Effector memory CD4-positive, alpha-beta T cell (primary cell): Measurements from ENCODE around the gene MACROD2.
"Not testable (repeated sequence)": the region's sequence is repeated elsewhere in the genome, so short reads cannot be mapped to it uniquely, and the experiment has no call there.

Experiments
- DNase-seq, 3 donors: peaks; one replicate each; pipeline ENCODE4 v3.0.0-alpha.2; 2020
- H3K27ac ChIP-seq: 2 replicates; pipeline ENCODE4 v1.7.0; 2013; ENCODE audit warnings: mild to moderate bottlenecking, low read length, moderate library complexity; ENCODE audit not compliant: insufficient read depth, poor library complexity, severe bottlenecking
- H3K27me3 ChIP-seq: replicated peaks from 2 replicates; pipeline ENCODE4 v1.7.0; 2013; ENCODE audit warnings: mild to moderate bottlenecking, low read length; ENCODE audit not compliant: insufficient read depth, control insufficient read depth, poor library complexity, severe bottlenecking
- H3K36me3 ChIP-seq: 2 replicates; pipeline ENCODE4 v1.7.0; 2013; ENCODE audit warnings: mild to moderate bottlenecking, low read length, moderate library complexity; ENCODE audit not compliant: control insufficient read depth, insufficient read depth
- H3K4me1 ChIP-seq: 2 replicates; pipeline ENCODE4 v1.7.0; 2013; ENCODE audit warnings: low read length, mild to moderate bottlenecking; ENCODE audit not compliant: control insufficient read depth, insufficient read depth, poor library complexity, severe bottlenecking
- H3K4me3 ChIP-seq: 2 replicates; pipeline ENCODE4 v1.7.0; 2013; ENCODE audit warnings: low read length, low read depth, mild to moderate bottlenecking; ENCODE audit not compliant: insufficient read depth, poor library complexity, severe bottlenecking
- H3K9me3 ChIP-seq: 2 replicates; pipeline ENCODE4 v1.7.0; 2013; ENCODE audit warnings: mild to moderate bottlenecking, low read length, moderate library complexity; ENCODE audit not compliant: control insufficient read depth

MACROD2 gene

GRCh38 chr20:15111654-15112053 lies 1116.3 kb downstream of the MACROD2 start:
- Histone ChIP-seq H3K36me3 (no peaks in the 10 kb centered on the region), H3K9me3 (no peaks in the 10 kb centered on the region), H3K27me3 (no peaks in the 10 kb centered on the region), H3K4me3 (no peak overlapping the region), H3K27ac (no peak overlapping the region), H3K4me1 (no peaks in the 10 kb centered on the region)
- DNase-seq = no peak

DNA sequence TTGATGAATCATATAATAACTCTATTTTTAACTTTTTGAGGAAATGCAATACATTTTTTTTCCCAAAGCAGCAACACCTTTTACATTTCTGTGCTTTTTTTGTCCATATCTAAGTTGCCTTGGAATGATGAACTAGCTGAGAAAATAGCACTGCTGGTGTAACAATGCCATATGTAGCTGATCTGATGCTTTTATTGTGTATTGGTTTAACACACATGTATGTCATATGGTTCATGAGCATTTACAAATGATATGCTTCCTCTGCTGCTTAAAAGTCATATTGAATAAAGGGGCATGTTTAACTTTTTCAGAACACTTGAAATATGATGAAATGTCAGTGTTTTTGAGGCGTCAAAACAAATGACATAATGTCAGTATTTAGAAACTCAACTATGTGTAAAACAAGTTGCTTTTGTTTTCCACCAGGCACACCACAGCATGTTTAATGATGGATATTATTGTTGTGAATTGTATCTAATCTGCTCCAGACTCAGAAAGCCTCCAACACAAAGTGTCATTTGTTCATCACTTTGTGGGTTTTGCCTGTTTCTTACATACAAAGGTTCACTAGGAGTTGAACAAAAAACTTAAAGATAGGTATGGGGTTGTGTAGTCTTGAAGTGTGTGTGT lies 1117.9 kb downstream of the MACROD2 start:
- DNase-seq = no peak
- H3K27me3 ChIP-seq = no peaks in the 10 kb centered on the region
- H3K4me3 ChIP-seq = no peak overlapping the region
- H3K4me1 ChIP-seq = no peaks in the 10 kb centered on the region
- H3K36me3 ChIP-seq = no peaks in the 10 kb centered on the region
- no peaks in the 10 kb centered on the region for H3K9me3 ChIP-seq
- no peak overlapping the region for H3K27ac ChIP-seq

GRCh38 chr20:15119852-15120487 lies 1124.7 kb downstream of the MACROD2 start:
- Histone ChIP-seq H3K27ac (no peak overlapping the region), H3K27me3 (no peaks in the 10 kb centered on the region), H3K4me3 (no peak overlapping the region), H3K4me1 (no peaks in the 10 kb centered on the region), H3K36me3 (no peaks in the 10 kb centered on the region), H3K9me3 (no peaks in the 10 kb centered on the region)
- no peak for DNase-seq

DNA sequence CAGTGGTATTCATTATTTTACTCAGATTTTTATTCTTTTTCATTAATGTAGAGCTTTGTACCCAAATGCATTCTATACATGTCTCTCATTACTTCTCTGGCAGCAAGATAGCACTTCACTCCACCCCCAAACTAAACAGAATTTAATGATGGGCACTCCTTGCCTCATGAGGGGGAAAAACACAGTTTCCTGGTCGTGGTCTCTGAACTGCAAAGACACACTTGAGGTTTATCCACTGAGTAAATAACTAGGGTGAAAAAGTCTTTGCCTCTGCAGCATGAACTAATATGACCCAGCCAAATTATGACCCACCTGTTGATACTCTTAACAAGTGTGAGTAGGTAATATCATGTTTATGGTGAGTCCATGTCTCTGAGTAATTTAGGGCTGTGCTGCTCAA lies 1127.3 kb downstream of the MACROD2 start:
- Histone ChIP-seq H3K4me3 (no peak overlapping the region), H3K27me3 (no peaks in the 10 kb centered on the region), H3K9me3 (no peaks in the 10 kb centered on the region), H3K36me3 (no peaks in the 10 kb centered on the region), H3K4me1 (no peaks in the 10 kb centered on the region), H3K27ac (no peak overlapping the region)
- DNase-seq = no peak

GRCh38 chr20:15131176-15131575 lies 1135.9 kb downstream of the MACROD2 start:
- Histone ChIP-seq H3K27me3 (no peaks in the 10 kb centered on the region), H3K4me1 (no peaks in the 10 kb centered on the region), H3K4me3 (no peak overlapping the region), H3K27ac (no peak overlapping the region), H3K36me3 (no peaks in the 10 kb centered on the region), H3K9me3 (no peaks in the 10 kb centered on the region)
- DNase-seq = no peak

- Histone ChIP-seq H3K36me3 (no peaks in the 10 kb centered on the region), H3K27ac (no peak overlapping the region), H3K4me1 (no peaks in the 10 kb centered on the region), H3K4me3 (no peak overlapping the region), H3K27me3 (no peaks in the 10 kb centered on the region), H3K9me3 (no peaks in the 10 kb centered on the region)
- no peak for DNase-seq
Measured at GRCh38 chr20:15138548-15139126, 1143.3 kb downstream of the MACROD2 start.

- H3K4me1 ChIP-seq = no peaks in the 10 kb centered on the region
- no peaks in the 10 kb centered on the region for H3K36me3 ChIP-seq
- H3K27me3 ChIP-seq = no peaks in the 10 kb centered on the region
- no peak overlapping the region for H3K27ac ChIP-seq
- H3K9me3 ChIP-seq = no peaks in the 10 kb centered on the region
- no peak overlapping the region for H3K4me3 ChIP-seq
- DNase-seq = no peak
Measured at GRCh38 chr20:15139522-15139921, 1144.2 kb downstream of the MACROD2 start.

DNA sequence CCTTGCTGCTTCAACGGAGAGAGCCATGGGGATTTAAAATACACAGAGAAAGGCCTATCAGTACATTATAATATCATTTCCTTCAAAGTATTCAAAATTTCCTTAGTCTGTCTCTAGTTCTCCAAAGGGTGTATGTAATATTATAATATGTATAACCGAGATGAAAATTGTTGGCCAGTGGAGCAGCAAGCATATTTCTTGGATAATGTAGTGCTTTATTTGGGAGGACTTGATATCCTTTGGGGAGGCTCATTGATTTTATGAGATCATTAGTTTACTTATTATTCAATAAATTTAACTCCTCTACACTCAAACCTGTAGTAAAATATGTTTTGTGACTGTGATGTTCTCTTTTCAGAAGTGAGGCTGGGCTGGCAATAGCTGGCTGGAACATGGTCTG lies 1145.0 kb downstream of the MACROD2 start:
- H3K4me1 ChIP-seq = no peaks in the 10 kb centered on the region
- no peak overlapping the region for H3K4me3 ChIP-seq
- H3K9me3 ChIP-seq = no peaks in the 10 kb centered on the region
- H3K27me3 ChIP-seq = no peaks in the 10 kb centered on the region
- no peak overlapping the region for H3K27ac ChIP-seq
- DNase-seq = no peak
- H3K36me3 ChIP-seq = no peaks in the 10 kb centered on the region

GRCh38 chr20:15140940-15141339 lies 1145.6 kb downstream of the MACROD2 start:
- not testable (repeated sequence) for H3K9me3 ChIP-seq, H3K36me3 ChIP-seq, H3K27ac ChIP-seq, H3K27me3 ChIP-seq, DNase-seq, H3K4me3 ChIP-seq, H3K4me1 ChIP-seq

DNA sequence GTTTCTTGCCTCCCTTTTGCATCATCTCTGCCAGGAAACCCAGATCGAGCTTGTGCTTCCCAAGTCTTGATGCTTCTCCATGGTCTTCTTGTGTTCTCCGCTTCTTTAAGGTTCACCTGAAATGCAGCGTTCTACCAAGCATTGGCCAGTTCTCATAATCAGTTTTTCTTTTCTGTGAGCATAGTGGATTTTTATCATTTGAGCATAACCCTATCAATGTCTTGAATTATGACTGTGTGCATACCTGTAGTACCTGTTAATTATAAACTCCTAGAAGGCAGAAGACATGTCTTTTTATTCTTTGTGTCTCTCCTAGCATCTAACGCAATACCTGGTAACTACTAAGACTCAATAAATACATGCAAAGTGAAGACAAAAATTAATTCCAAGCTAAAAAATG lies 1146.5 kb downstream of the MACROD2 start:
- no peak overlapping the region for H3K4me3 ChIP-seq
- no peaks in the 10 kb centered on the region for H3K27me3 ChIP-seq
- no peak for DNase-seq
- no peaks in the 10 kb centered on the region for H3K9me3 ChIP-seq
- H3K27ac ChIP-seq = no peak overlapping the region
- H3K4me1 ChIP-seq = no peaks in the 10 kb centered on the region
- no peaks in the 10 kb centered on the region for H3K36me3 ChIP-seq
